Thyroid gland (tissue), 4 donors: ENCODE measurements around the gene ZKSCAN5. TPM values are rescaled to one million over a fixed set of nuclear protein-coding genes. Genes with fewer than 3 reads are reported as not detected.
"Not testable (repeated sequence)": the region's sequence is repeated elsewhere in the genome, so short reads cannot be mapped to it uniquely, and the experiment has no call there.

Experiments used
- DNase-seq, 2 donors: peaks; one replicate each; pipeline ENCODE4 v3.0.0-alpha.2; 2019
- H3K27ac ChIP-seq, 3 donors: fragments of 200-600 bp; sonication (generic); 1 replicate in 2 of 3; 2 replicates in 1 of 3; pipeline ENCODE4 v1.5.1; 2016 to 2019; ENCODE audit warnings: mild to moderate bottlenecking in 1 of 3, moderate library complexity in 1 of 3
- H3K27me3 ChIP-seq: fragments of 200-600 bp; sonication (generic); one replicate; pipeline ENCODE4 v1.5.1; 2019
- H3K36me3 ChIP-seq, 2 donors: fragments of 200-600 bp; sonication (generic); one replicate each; pipeline ENCODE4 v1.5.1; 2016 to 2019
- H3K4me1 ChIP-seq, 2 donors: fragments of 200-600 bp; sonication (generic); one replicate each; pipeline ENCODE4 v1.5.1; 2017 to 2019
- H3K4me3 ChIP-seq, 3 donors: fragments of 200-600 bp; sonication (generic); replicated peaks in 1 of 3; 1 replicate in 2 of 3; 2 replicates in 1 of 3; pipeline ENCODE4 v1.5.1; 2016; ENCODE audit warnings: mild to moderate bottlenecking in 1 of 3
- H3K9me3 ChIP-seq: fragments of 200-600 bp; sonication (generic); one replicate; pipeline ENCODE4 v1.5.1; 2017
- POLR2A ChIP-seq, 2 donors: fragments of 450-650 bp; IDR thresholded peaks; one replicate each; pipeline ENCODE4 v1.6.1; 2017; ENCODE audit warnings: antibody characterized with exemption in 2 of 2, mild to moderate bottlenecking in 2 of 2, moderate library complexity in 1 of 2
- WGBS, 2 donors: methylation state at CpG; one replicate each; pipeline ENCODE4 v1.1.5; 2017; 5-methylcytosine and 5-hydroxymethylcytosine counted together
- intact Hi-C: fragments of 100-400 bp; cut with DNase I; formaldehyde crosslinking; loops from one replicate; pipeline ENCODE4 v1.15.1; 2023
- total RNA-seq, 4 donors: library from RNA; depleted of rRNA; stranded (reverse); fragments of >200 nt; gene quantifications; one replicate each; pipeline ENCODE4 v1.2.3, GENCODE V29; 2016
- TF ChIP-seq, protein P1 (sequence below), 6 experiments: fragments of 200-600 bp in 3 of 6; fragments of 450-650 bp in 3 of 6; sonication (generic) in 3 of 6; IDR thresholded peaks; one replicate each; pipeline ENCODE4 v1.5.1; 2016 to 2019; ENCODE audit warnings: antibody characterized with exemption in 6 of 6, mild to moderate bottlenecking in 2 of 6, inconsistent platforms in 1 of 6, moderate library complexity in 1 of 6

Gene ZKSCAN5
- total RNA-seq, 4 donors from 2014 or later = 8.7 to 14.1 (median 9.7) TPM

DNA sequence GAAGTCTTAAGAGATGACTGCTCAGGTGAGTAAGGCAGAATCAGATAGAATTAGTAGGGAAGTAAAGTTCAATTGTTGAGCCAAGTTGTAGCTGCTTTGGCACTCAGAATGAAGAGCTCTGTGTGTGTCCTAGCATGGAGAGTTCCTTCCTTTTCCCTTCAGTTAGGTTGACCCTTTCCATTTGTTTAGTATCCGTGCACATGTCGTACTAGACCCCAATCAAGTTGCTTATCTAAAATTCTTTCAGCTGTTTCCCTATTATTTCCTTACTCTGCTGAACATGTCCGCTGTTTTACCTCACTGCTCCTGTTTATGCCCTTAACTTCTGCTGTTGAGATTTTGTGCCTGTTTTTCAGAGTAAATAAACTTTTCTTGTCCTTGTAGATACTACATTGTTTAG lies 67.3 kb downstream of the ZKSCAN5 start:
- 94 to 96% methylated on average over 3 of the region's 3 CpGs for WGBS, 2 donors
- intact Hi-C loops = no loop called here
- no peak for TF ChIP-seq POLR2A (IDR thresholded peaks at IDR 0.05)
- TF ChIP-seq, protein P1, sequence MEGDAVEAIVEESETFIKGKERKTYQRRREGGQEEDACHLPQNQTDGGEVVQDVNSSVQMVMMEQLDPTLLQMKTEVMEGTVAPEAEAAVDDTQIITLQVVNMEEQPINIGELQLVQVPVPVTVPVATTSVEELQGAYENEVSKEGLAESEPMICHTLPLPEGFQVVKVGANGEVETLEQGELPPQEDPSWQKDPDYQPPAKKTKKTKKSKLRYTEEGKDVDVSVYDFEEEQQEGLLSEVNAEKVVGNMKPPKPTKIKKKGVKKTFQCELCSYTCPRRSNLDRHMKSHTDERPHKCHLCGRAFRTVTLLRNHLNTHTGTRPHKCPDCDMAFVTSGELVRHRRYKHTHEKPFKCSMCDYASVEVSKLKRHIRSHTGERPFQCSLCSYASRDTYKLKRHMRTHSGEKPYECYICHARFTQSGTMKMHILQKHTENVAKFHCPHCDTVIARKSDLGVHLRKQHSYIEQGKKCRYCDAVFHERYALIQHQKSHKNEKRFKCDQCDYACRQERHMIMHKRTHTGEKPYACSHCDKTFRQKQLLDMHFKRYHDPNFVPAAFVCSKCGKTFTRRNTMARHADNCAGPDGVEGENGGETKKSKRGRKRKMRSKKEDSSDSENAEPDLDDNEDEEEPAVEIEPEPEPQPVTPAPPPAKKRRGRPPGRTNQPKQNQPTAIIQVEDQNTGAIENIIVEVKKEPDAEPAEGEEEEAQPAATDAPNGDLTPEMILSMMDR (IDR thresholded peaks at IDR 0.05) = no peak
- Histone ChIP-seq H3K4me3 (no peak overlapping the region), H3K9me3 (no peaks in the 10 kb centered on the region), H3K27me3 (no peaks in the 10 kb centered on the region), H3K4me1 (no peaks in the 10 kb centered on the region), H3K27ac (no peak overlapping the region), H3K36me3 (peaks cover 17 to 36% of the 10 kb centered on the region in 2 donors)
- no peak for DNase-seq

DNA sequence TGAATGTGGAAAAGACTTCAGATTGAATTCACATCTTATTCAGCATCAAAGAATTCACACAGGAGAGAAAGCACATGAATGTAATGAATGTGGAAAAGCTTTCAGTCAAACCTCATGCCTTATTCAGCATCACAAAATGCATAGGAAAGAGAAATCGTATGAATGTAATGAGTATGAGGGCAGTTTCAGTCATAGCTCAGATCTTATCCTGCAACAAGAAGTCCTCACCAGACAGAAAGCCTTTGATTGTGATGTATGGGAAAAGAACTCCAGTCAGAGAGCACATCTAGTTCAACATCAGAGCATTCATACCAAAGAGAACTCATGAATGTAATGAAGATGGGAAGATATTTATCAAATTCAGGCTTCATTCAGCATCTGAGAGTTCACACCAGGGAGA lies 68.8 kb downstream of the ZKSCAN5 start:
- H3K4me3 ChIP-seq = no peak overlapping the region
- peaks cover 17 to 36% of the 10 kb centered on the region in 2 donors for H3K36me3 ChIP-seq
- H3K9me3 ChIP-seq = no peaks in the 10 kb centered on the region
- no peak for TF ChIP-seq POLR2A (IDR thresholded peaks at IDR 0.05)
- TF ChIP-seq, protein P1 (IDR thresholded peaks at IDR 0.05) = no peak
- H3K27ac ChIP-seq = no peak overlapping the region
- whole genome bisulfite sequencing, 2 donors = 93 to 98% methylated on average over 1 of the region's 1 CpG
- H3K27me3 ChIP-seq = no peaks in the 10 kb centered on the region
- intact Hi-C loops = no loop called here
- no peak for DNase-seq
- no peaks in the 10 kb centered on the region for H3K4me1 ChIP-seq

GRCh38 chr7:99576251-99576650 lies 71.8 kb downstream of the ZKSCAN5 start:
- TF ChIP-seq, protein P1 (IDR thresholded peaks at IDR 0.05) = no peak
- TF ChIP-seq POLR2A (IDR thresholded peaks at IDR 0.05) = no peak
- no peaks in the 10 kb centered on the region for H3K9me3 ChIP-seq
- H3K27me3 ChIP-seq = no peaks in the 10 kb centered on the region
- peaks cover 17 to 26% of the 10 kb centered on the region in 2 donors for H3K36me3 ChIP-seq
- H3K27ac ChIP-seq = no peak overlapping the region
- WGBS, 2 donors = 74 to 80% methylated on average over 3 of the region's 3 CpGs
- DNase-seq = no peak
- peaks cover 8% of the 10 kb centered on the region in 2 donors for H3K4me1 ChIP-seq
- no peak overlapping the region for H3K4me3 ChIP-seq
- intact Hi-C loops = no loop called here

- no peaks in the 10 kb centered on the region for H3K36me3 ChIP-seq
- TF ChIP-seq, protein P1 (IDR thresholded peaks at IDR 0.05) = no peak
- no peak for TF ChIP-seq POLR2A (IDR thresholded peaks at IDR 0.05)
- WGBS, 2 donors = 45 to 57% methylated on average over 10 of the region's 10 CpGs
- intact Hi-C loops = no loop called here
- no peaks in the 10 kb centered on the region for H3K9me3 ChIP-seq
- H3K27me3 ChIP-seq = no peaks in the 10 kb centered on the region
- no peak overlapping the region for H3K27ac ChIP-seq
- DNase-seq = no peak
- peaks cover 8% of the 10 kb centered on the region in 2 donors for H3K4me1 ChIP-seq
- H3K4me3 ChIP-seq = peak overlapping the region in 2 of 3 donors; percentile 17 to 51
These were observed 75.0 kb downstream of the ZKSCAN5 start for GRCh38 chr7:99579281-99579955.

GRCh38 chr7:99579956-99580777 lies 75.7 kb downstream of the ZKSCAN5 start:
- H3K4me3 ChIP-seq = peak overlapping the region in 2 of 3 donors; percentile 17 to 51
- H3K4me1 ChIP-seq = peaks cover 8% of the 10 kb centered on the region in 2 donors
- no peaks in the 10 kb centered on the region for H3K36me3 ChIP-seq
- peak overlapping the region in 1 of 3 donors; percentile 28 for H3K27ac ChIP-seq
- 2 to 3% methylated on average over 29 to 51 of the region's 54 CpGs for WGBS, 2 donors
- peak; percentile 34 to 37 for DNase-seq
- intact Hi-C loops = no loop called here
- TF ChIP-seq POLR2A (IDR thresholded peaks at IDR 0.05) = no peak
- TF ChIP-seq, protein P1 (IDR thresholded peaks at IDR 0.05) = no peak
- no peaks in the 10 kb centered on the region for H3K27me3 ChIP-seq
- H3K9me3 ChIP-seq = no peaks in the 10 kb centered on the region

DNA sequence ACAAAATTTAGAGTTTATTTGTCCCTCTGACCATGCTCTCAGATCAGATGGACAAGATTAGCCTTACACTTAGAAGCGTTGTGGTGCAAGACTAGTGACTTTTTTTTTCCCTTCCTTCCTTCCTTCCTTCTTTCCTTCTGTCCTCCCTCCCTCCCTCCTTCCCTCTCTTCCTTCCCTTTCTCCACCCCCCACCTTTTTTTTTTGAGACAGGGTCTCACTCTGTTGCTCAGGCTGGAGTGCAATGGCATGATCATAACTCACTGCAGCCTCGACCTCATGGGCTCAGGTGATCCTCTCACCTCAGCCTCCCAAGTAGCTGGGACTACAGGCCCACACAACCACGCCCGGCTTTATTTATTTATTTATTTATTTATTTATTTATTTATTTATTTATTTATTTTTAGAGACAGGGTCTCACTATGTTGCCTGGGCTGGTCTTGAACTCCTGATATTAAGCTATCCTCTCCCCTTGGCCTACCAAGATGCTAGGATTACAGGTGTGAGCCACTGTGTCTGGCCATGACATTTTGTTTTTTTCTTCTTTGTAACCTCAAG lies 76.4 kb downstream of the ZKSCAN5 start:
- H3K27me3 ChIP-seq, DNase-seq, H3K4me1 ChIP-seq, intact Hi-C loops, H3K9me3 ChIP-seq, H3K27ac ChIP-seq, H3K36me3 ChIP-seq: not testable (repeated sequence)
- peak overlapping the region in 1 of 3 donors; percentile 51 for H3K4me3 ChIP-seq
- 52 to 60% methylated on average over 4 of the region's 4 CpGs for WGBS, 2 donors
